Kidney epithelial cell (primary cell): ENCODE measurements around the gene NME7. TPM values are rescaled to one million over a fixed set of nuclear protein-coding genes. Genes with fewer than 3 reads are reported as not detected.
"Not testable (repeated sequence)": the region's sequence is repeated elsewhere in the genome, so short reads cannot be mapped to it uniquely, and the experiment has no call there.

Experiments used
- DNase-seq: peaks from one replicate; pipeline ENCODE4 v3.0.0-alpha.2; 2010; ENCODE audit warnings: low read depth
- H3K27me3 ChIP-seq: 2 replicates; pipeline ENCODE4 v1.6.0; 2011; ENCODE audit warnings: low read length; ENCODE audit not compliant: control insufficient read depth, insufficient read depth
- H3K36me3 ChIP-seq: 2 replicates; pipeline ENCODE4 v1.5.1; 2011; ENCODE audit warnings: low read length; ENCODE audit not compliant: control insufficient read depth, insufficient read depth
- H3K4me3 ChIP-seq: 2 replicates; pipeline ENCODE4 v1.5.1; 2011; ENCODE audit warnings: low read depth, mild to moderate bottlenecking, control low read depth, low read length
- total RNA-seq: library from RNA; depleted of rRNA; stranded (reverse); fragments of >200 nt; gene quantifications from 2 replicates; pipeline ENCODE4 v1.2.3, GENCODE V29; 2015
- TF ChIP-seq, protein P1 (sequence below): IDR thresholded peaks from 2 replicates; pipeline ENCODE4 v1.5.1; 2011; ENCODE audit warnings: mild to moderate bottlenecking, moderate library complexity, low read length, control low read depth, inconsistent platforms; ENCODE audit not compliant: insufficient read depth, poor library complexity, severe bottlenecking

Gene NME7
- total RNA-seq, 1 donor from 2014 or later, result 24.4 TPM

DNA sequence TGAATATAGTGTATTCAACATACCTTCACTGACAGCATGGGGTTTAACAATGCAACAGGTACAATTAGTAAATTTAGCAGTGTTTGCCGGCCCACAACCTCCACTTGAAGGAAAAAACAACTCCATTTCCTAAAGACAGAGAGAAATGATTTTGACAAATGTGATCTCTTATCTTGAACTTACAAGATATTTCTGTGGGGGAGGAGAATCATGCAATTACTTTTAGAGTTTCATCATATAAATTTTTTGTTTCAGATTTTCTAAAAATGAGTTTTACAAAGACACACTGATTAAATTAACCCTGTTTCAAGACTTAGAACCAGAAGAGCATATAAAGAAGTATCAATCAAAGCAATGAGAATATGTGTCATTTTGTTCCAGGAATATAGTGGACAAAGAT lies 80.3 kb downstream of the NME7 start:
- Histone ChIP-seq H3K36me3 (no peaks in the 10 kb centered on the region), H3K4me3 (no peak overlapping the region), H3K27me3 (no peaks in the 10 kb centered on the region)
- DNase-seq, result no peak
- TF ChIP-seq, protein P1, sequence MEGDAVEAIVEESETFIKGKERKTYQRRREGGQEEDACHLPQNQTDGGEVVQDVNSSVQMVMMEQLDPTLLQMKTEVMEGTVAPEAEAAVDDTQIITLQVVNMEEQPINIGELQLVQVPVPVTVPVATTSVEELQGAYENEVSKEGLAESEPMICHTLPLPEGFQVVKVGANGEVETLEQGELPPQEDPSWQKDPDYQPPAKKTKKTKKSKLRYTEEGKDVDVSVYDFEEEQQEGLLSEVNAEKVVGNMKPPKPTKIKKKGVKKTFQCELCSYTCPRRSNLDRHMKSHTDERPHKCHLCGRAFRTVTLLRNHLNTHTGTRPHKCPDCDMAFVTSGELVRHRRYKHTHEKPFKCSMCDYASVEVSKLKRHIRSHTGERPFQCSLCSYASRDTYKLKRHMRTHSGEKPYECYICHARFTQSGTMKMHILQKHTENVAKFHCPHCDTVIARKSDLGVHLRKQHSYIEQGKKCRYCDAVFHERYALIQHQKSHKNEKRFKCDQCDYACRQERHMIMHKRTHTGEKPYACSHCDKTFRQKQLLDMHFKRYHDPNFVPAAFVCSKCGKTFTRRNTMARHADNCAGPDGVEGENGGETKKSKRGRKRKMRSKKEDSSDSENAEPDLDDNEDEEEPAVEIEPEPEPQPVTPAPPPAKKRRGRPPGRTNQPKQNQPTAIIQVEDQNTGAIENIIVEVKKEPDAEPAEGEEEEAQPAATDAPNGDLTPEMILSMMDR, result no peak

DNA sequence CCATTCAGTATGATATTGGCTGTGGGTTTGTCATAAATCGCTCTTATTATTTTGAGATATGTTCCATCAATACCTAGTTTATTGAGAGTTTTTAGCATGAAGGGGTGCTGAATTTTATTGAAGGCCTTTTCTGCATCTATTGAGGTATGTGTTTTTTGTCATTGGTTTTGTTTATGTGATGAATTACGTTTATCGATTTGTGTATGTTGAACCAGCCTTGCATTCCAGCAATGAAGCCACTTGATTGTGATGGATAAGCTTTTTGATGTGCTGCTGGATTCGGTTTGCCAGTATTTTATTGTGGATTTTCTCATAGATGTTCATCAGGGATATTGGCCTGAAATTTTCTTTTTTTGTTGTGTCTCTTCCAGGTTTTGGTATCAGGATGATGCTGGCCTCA lies 86.0 kb downstream of the NME7 start:
- H3K4me3 ChIP-seq, H3K36me3 ChIP-seq, H3K27me3 ChIP-seq, DNase-seq: not testable (repeated sequence)

DNA sequence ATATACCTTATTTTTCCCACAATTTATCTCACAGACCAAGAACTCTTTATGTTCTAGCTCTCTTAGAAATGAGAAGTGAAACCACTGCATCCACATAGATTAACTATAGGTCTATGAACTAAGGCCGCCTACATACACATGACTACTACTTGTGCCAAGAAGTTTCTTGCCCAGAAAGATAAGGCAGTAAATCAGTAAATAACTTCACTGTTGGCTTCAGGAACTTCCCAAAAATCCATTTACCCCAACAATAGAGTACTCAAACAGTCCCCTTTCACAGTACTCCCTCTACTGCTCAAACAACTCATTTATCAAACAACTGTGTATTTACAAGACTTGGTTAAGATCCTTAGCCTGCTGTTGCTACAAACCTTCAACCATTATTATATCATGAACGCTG lies 96.5 kb downstream of the NME7 start:
- H3K4me3 ChIP-seq, result no peak overlapping the region
- no peaks in the 10 kb centered on the region for H3K36me3 ChIP-seq
- H3K27me3 ChIP-seq, result no peaks in the 10 kb centered on the region
- TF ChIP-seq, protein P1, result no peak
- DNase-seq, result no peak

DNA sequence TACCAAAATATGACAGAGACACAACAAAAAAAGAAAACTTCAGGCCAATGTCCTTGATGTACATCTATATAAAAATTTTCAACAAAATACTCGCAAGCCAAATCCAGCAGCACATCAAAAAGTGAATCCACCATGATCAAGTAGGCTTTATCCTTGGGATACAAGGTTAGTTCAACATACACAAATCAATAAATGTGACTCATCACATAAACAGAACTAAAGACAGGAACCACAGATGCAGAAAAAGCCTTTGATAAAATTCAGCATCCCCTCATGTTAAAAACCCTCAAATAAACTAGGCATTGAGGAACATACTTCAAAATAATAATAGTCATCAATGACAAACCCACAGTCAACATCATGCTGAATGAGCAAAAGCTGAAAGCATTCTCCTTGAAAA lies 101.5 kb downstream of the NME7 start:
- TF ChIP-seq, protein P1, result no peak
- H3K36me3 ChIP-seq, result no peaks in the 10 kb centered on the region
- DNase-seq, result no peak
- H3K27me3 ChIP-seq, result no peaks in the 10 kb centered on the region
- H3K4me3 ChIP-seq, result no peak overlapping the region

DNA sequence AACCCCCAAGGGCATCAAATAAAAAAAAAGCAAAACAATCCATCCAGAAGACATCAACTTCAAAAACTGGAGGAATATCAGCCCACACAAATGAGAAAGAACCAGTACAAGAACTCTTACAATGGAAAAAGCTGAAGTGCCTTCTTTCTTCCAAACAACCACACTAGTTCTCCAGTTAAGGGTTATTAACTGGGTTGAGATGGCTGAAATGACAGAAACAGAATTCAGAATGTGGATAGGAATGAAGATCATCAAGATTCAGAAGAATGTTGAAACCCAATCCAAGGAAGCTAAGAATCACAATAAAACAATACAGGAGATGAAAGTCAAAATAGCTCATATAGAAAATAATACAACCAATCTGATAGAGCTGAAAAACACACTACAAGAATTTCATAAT lies 104.5 kb downstream of the NME7 start:
- H3K4me3 ChIP-seq, result no peak overlapping the region
- TF ChIP-seq, protein P1, result no peak
- no peaks in the 10 kb centered on the region for H3K27me3 ChIP-seq
- no peak for DNase-seq
- H3K36me3 ChIP-seq, result no peaks in the 10 kb centered on the region

DNA sequence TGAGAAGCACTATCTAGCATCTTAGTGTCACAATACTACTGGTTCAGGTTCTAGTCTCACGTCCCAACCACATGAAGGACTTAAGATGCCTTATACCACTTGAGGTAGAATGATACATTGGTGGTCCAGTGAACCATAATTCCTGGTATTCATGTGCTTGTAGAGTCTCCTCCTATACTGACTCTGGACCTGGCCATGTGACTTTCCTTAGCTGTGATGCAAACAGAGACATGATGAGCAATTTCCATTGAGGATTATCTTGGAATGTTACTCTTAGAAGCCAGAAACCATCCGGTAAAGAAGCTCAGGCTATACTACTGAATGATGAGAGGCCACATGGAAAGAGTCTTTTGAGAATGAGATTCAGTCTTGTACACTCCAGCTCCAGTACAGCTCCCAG lies 105.7 kb downstream of the NME7 start:
- TF ChIP-seq, protein P1, result no peak
- Histone ChIP-seq H3K4me3 (no peak overlapping the region), H3K27me3 (no peaks in the 10 kb centered on the region), H3K36me3 (no peaks in the 10 kb centered on the region)
- no peak for DNase-seq
